Ascending aorta (tissue), 2 donors: ENCODE results near the gene AKAP5. TPM values are rescaled to one million over a fixed set of nuclear protein-coding genes. Genes with fewer than 3 reads are reported as not detected.

Experiments
- DNase-seq, 2 donors: peaks; one replicate each; pipeline ENCODE4 v3.0.0-alpha.2; 2019; ENCODE audit warnings: low spot score in 2 of 2
- H3K27ac ChIP-seq, 2 donors: fragments of 200-600 bp; sonication (generic); one replicate each; pipeline ENCODE4 v1.5.1; 2016 to 2017; ENCODE audit warnings: mild to moderate bottlenecking in 1 of 2
- H3K27me3 ChIP-seq: fragments of 200-600 bp; sonication (generic); one replicate; pipeline ENCODE4 v1.5.1; 2017
- H3K36me3 ChIP-seq, 2 donors: fragments of 200-600 bp; sonication (generic); one replicate each; pipeline ENCODE4 v1.5.1; 2016
- H3K4me1 ChIP-seq, 2 donors: fragments of 200-600 bp; sonication (generic); one replicate each; pipeline ENCODE4 v1.5.1; 2016 to 2017; ENCODE audit warnings: mild to moderate bottlenecking in 1 of 2
- H3K4me3 ChIP-seq, 2 donors: fragments of 200-600 bp; sonication (generic); one replicate each; pipeline ENCODE4 v1.5.1; 2016 to 2017; ENCODE audit warnings: mild to moderate bottlenecking in 1 of 2
- H3K9me3 ChIP-seq, 2 donors: fragments of 200-600 bp; sonication (generic); one replicate each; pipeline ENCODE4 v1.5.1; 2016
- CTCF ChIP-seq, 3 experiments: fragments of 200-600 bp in 2 of 3; fragments of 450-650 bp in 1 of 3; sonication (generic) in 2 of 3; IDR thresholded peaks; one replicate each; pipeline ENCODE4 v1.5.1; 2016 to 2019; ENCODE audit warnings: antibody characterized with exemption in 3 of 3, mild to moderate bottlenecking in 1 of 3, moderate library complexity in 1 of 3
- intact Hi-C: fragments of 100-400 bp; cut with DNase I; formaldehyde crosslinking; loops from one replicate; pipeline ENCODE4 v1.15.1; 2023
- total RNA-seq: library from RNA; depleted of rRNA; stranded (reverse); fragments of >200 nt; gene quantifications from one replicate; pipeline ENCODE4 v1.1.0, GENCODE V29; 2016

Gene AKAP5
- total RNA-seq, 1 donor from 2014 or later: 0.11 TPM

GRCh38 chr14:64461221-64461620 is 4.1 kb upstream of the AKAP5 start:
- no peak overlapping the region for H3K4me3 ChIP-seq
- H3K9me3 ChIP-seq: no peaks in the 10 kb centered on the region
- no peak for DNase-seq
- peaks cover 0 to 3% of the 10 kb centered on the region in 2 donors for H3K4me1 ChIP-seq
- no peak overlapping the region for H3K27ac ChIP-seq
- peaks cover 0 to 8% of the 10 kb centered on the region in 2 donors for H3K36me3 ChIP-seq
- intact Hi-C loops: no loop called here
- no peak for TF ChIP-seq CTCF (IDR thresholded peaks at IDR 0.05)
- no peaks in the 10 kb centered on the region for H3K27me3 ChIP-seq

DNA sequence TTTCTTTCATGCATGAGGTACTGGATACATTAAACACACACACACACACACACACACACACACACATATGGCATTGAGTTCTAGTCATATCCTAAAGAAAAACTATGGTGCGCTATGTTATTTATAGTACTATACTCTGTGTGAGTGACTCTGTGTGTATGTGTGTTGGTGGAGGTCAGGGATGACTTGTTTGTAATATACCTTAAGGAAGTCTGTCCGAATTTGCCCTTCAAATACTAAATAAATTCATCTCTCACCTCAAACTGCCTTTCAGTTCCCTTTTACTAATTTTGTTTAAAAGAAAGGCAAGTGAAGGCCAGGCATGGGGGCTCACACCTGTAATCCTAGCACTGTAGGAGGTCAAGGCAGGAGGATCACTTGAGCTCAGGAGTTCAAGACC is 2.1 kb upstream of the AKAP5 start:
- H3K4me1 ChIP-seq: peaks cover 0 to 3% of the 10 kb centered on the region in 2 donors
- no peak for TF ChIP-seq CTCF (IDR thresholded peaks at IDR 0.05)
- H3K36me3 ChIP-seq: peaks cover 0 to 5% of the 10 kb centered on the region in 2 donors
- intact Hi-C loops: no loop called here
- no peaks in the 10 kb centered on the region for H3K27me3 ChIP-seq
- no peak overlapping the region for H3K4me3 ChIP-seq
- H3K27ac ChIP-seq: no peak overlapping the region
- H3K9me3 ChIP-seq: no peaks in the 10 kb centered on the region
- no peak for DNase-seq

- DNase-seq: no peak
- H3K36me3 ChIP-seq: no peaks in the 10 kb centered on the region
- no peaks in the 10 kb centered on the region for H3K27me3 ChIP-seq
- intact Hi-C loops: loop anchor here (2.0 kb wide), 2 partner anchors 19 to 33 kb away; no protein-coding TSS in a partner anchor
- no peak overlapping the region for H3K4me3 ChIP-seq
- no peak for TF ChIP-seq CTCF (IDR thresholded peaks at IDR 0.05)
- peaks cover 0 to 3% of the 10 kb centered on the region in 2 donors for H3K4me1 ChIP-seq
- no peak overlapping the region for H3K27ac ChIP-seq
- no peaks in the 10 kb centered on the region for H3K9me3 ChIP-seq
Measured at GRCh38 chr14:64463873-64464272, 1.4 kb upstream of the AKAP5 start.

- no peak for DNase-seq
- intact Hi-C loops: loop anchor here (2.0 kb wide), 2 partner anchors 20 to 34 kb away; no protein-coding TSS in a partner anchor
- Histone ChIP-seq H3K27me3 (no peaks in the 10 kb centered on the region), H3K9me3 (no peaks in the 10 kb centered on the region), H3K4me1 (peaks cover 0 to 3% of the 10 kb centered on the region in 2 donors), H3K4me3 (peak overlapping the region; percentile 76 to 82), H3K36me3 (no peaks in the 10 kb centered on the region), H3K27ac (peak overlapping the region in 1 of 2 donors; percentile 79)
- TF ChIP-seq CTCF (IDR thresholded peaks at IDR 0.05): no peak
Measured at GRCh38 chr14:64464651-64465050, 648 bp upstream of the AKAP5 start.

GRCh38 chr14:64465831-64466554 is 694 bp downstream of the AKAP5 start:
- intact Hi-C loops: loop anchor here (2.0 kb wide), 2 partner anchors 21 to 35 kb away; no protein-coding TSS in a partner anchor
- Histone ChIP-seq H3K36me3 (no peaks in the 10 kb centered on the region), H3K27ac (peak overlapping the region; percentile 78 to 79), H3K4me1 (peaks cover 0 to 3% of the 10 kb centered on the region in 2 donors), H3K27me3 (no peaks in the 10 kb centered on the region), H3K4me3 (peak overlapping the region; percentile 76 to 82), H3K9me3 (no peaks in the 10 kb centered on the region)
- DNase-seq: no peak
- peak in 2 of 3 experiments; percentile 4 to 6 for TF ChIP-seq CTCF (IDR thresholded peaks at IDR 0.05)
